Measurements from ENCODE around the gene GPX4.

- TF ChIP-seq ZNF331 (CRISPR knock-in tag; IDR thresholded peaks at IDR 0.05) (no peak), MYNN (CRISPR knock-in tag; IDR thresholded peaks at IDR 0.05; ENCODE audit: low read depth) (no peak), POLR2AphosphoS5 (IDR thresholded peaks at IDR 0.05; ENCODE audit: low read depth, low read length) (no peak), SMC3 (IDR thresholded peaks at IDR 0.05; ENCODE audit: low read length) (no peak), ZNF766 (CRISPR knock-in tag; IDR thresholded peaks at IDR 0.05; ENCODE audit: borderline replicate concordance) (no peak), MAX (IDR thresholded peaks at IDR 0.05) (no peak)
Measured at GRCh38 chr19:1081301-1082164, 22.3 kb upstream of the GPX4 start.
